Panc1 (cell line): ENCODE data around the gene FN3K. TPM values are rescaled to one million over a fixed set of nuclear protein-coding genes. Genes with fewer than 3 reads are reported as not detected.

ENCODE experiments used
- ATAC-seq: fragments of 200-7000 bp; cut with Tn5 transposase; 2 replicates; pipeline ENCODE4 v1.9.1; 2020; ENCODE audit warnings: mild to moderate bottlenecking, moderate library complexity
- BruUV-seq: library from RNA; stranded (reverse); fragments of 400-500 nt; replicated peaks from 2 replicates; lab custom pipeline; 2021; lab: Mats Ljungman, UMichigan
- CTCF ChIA-PET: fragments of 300-600 bp; sonication (Branson Sonifier 250); formaldehyde crosslinking; loops from one replicate; lab custom pipeline; 2022; ENCODE audit warnings: antibody characterized with exemption; lab: Charles Lee
- POLR2A ChIA-PET: fragments of 300-600 bp; sonication (Branson Sonifier 250); formaldehyde crosslinking; loops from one replicate; lab custom pipeline; 2022; ENCODE audit warnings: antibody characterized with exemption; lab: Charles Lee
- DNase-seq: peaks from one replicate; pipeline ENCODE4 v3.0.0-alpha.2; 2010; ENCODE audit warnings: low read depth, low spot score
- H3K27ac ChIP-seq: 2 replicates; pipeline ENCODE4 v1.5.1; 2011; ENCODE audit warnings: mild to moderate bottlenecking, low read length, inconsistent platforms
- H3K27me3 ChIP-seq: fragments of 200-500 bp; sonication (Bioruptor generic); 2 replicates; pipeline ENCODE4 v1.6.0; 2014; ENCODE audit warnings: low read length, inconsistent platforms; ENCODE audit not compliant: control insufficient read depth, insufficient read depth
- H3K36me3 ChIP-seq: fragments of 200-500 bp; sonication (Bioruptor generic); 2 replicates; pipeline ENCODE4 v1.5.1; 2014; ENCODE audit warnings: inconsistent platforms, mild to moderate bottlenecking, low read length, moderate library complexity; ENCODE audit not compliant: control insufficient read depth, insufficient read depth
- H3K4me1 ChIP-seq: 2 replicates; pipeline ENCODE4 v1.5.1; 2011; ENCODE audit warnings: inconsistent platforms, mild to moderate bottlenecking, low read length, moderate library complexity; ENCODE audit not compliant: control insufficient read depth, insufficient read depth
- H3K4me3 ChIP-seq, 2 experiments: 2 replicates each; pipeline ENCODE4 v1.5.1; 2011 to 2012; ENCODE audit warnings: low read depth in 2 of 2, low read length in 2 of 2, mild to moderate bottlenecking in 2 of 2, inconsistent platforms in 1 of 2, moderate library complexity in 1 of 2
- H3K9me3 ChIP-seq: fragments of 200-500 bp; sonication (Bioruptor generic); 2 replicates; pipeline ENCODE4 v1.5.1; 2014; ENCODE audit warnings: low read depth, mild to moderate bottlenecking, inconsistent platforms, low read length, moderate library complexity; ENCODE audit not compliant: control insufficient read depth, insufficient read depth
- CTCF ChIP-seq: fragments of 450-650 bp; IDR thresholded peaks from 2 replicates; pipeline ENCODE4 v1.5.1; 2017; ENCODE audit warnings: mild to moderate bottlenecking
- POLR2AphosphoS5 ChIP-seq: IDR thresholded peaks from 2 replicates; pipeline ENCODE4 v1.6.1; 2012; ENCODE audit warnings: mild to moderate bottlenecking, low read depth, low read length, moderate library complexity
- SIN3A ChIP-seq: IDR thresholded peaks from 2 replicates; pipeline ENCODE4 v1.6.1; 2012; ENCODE audit warnings: low read depth, mild to moderate bottlenecking, low read length, moderate library complexity, borderline replicate concordance; ENCODE audit not compliant: insufficient read depth
- TCF7L2 ChIP-seq: IDR thresholded peaks from 2 replicates; pipeline ENCODE4 v1.6.1; 2011; ENCODE audit warnings: mild to moderate bottlenecking, low read depth, low read length, inconsistent platforms
- in situ Hi-C: cut with HindIII; loops from 2 replicates; pipeline ENCODE4 v1.10.0; 2016; ENCODE audit warnings: low sequenced_read_pairs, low pct_unique_long_range_greater_than_20kb
- intact Hi-C: fragments of 100-400 bp; cut with micrococcal nuclease; formaldehyde crosslinking; loops from one replicate; pipeline ENCODE4 v1.10.0; 2022; ENCODE audit not compliant: unreplicated experiment
- total RNA-seq: library from RNA; stranded (reverse); gene quantifications from one replicate; pipeline ENCODE4 v1.2.1, GENCODE V29; 2021; ENCODE audit not compliant: unreplicated experiment
- TF ChIP-seq, protein P1 (sequence below), 2 experiments: IDR thresholded peaks; 2 replicates each; pipeline ENCODE4 v1.6.1; 2011 to 2012; ENCODE audit warnings: low read depth in 2 of 2, control low read depth in 1 of 2, low read length in 1 of 2, mild to moderate bottlenecking in 1 of 2, moderate library complexity in 1 of 2; ENCODE audit not compliant: insufficient read depth in 1 of 2

The FN3K gene
- total RNA-seq, 1 experiment from 2014 or later: 34.8 TPM

DNA sequence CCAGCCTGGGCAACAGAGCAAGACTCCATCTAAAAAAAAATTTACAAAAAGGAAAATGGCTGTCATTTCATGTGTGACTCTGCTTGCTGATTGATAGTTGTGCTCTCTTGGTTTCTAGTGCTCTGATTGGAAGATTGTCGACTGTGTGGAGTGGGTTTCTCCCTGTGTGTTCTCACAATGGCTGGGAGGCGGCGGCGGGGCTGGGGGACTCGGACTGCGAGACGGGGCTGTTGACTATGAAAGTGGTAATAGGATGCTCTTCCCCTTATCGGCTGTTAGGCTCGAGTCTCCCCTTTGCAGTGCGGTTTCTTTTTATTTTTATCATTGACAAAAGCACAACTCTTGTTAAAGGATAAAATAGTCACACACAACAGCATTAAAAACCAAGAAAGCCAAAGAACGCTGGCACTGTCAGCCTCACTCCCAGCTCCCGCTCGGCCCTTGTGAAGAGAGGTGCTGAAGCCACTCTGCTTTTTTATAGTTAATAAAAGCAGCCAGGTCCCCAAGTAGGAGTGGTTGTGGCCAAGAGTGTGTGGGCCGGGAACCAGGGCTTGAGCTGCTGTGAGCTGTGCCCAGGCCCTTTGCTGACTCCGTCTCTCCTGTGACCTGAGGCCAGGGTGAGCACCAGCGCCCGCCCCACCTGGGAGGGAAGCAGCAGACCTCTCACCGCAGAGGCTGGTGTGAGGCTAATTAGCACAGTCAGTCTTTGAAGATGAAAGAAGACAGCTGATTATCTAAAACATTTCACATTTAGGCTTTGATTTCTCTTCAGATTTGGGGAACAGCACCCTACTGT is 53.0 kb downstream of the FN3K start:
- Histone ChIP-seq H3K27me3 (no peaks in the 10 kb centered on the region), H3K4me1 (no peaks in the 10 kb centered on the region), H3K36me3 (peaks cover 7% of the 10 kb centered on the region), H3K9me3 (no peaks in the 10 kb centered on the region), H3K4me3 (no peak overlapping the region), H3K27ac (no peak overlapping the region)
- DNase-seq: no peak
- POLR2A ChIA-PET: no interaction called here
- CTCF ChIA-PET: no interaction called here
- no peak for ATAC-seq
- BruUV-seq: no TSS peak
- TF ChIP-seq SIN3A: no peak
- TF ChIP-seq, protein P1, sequence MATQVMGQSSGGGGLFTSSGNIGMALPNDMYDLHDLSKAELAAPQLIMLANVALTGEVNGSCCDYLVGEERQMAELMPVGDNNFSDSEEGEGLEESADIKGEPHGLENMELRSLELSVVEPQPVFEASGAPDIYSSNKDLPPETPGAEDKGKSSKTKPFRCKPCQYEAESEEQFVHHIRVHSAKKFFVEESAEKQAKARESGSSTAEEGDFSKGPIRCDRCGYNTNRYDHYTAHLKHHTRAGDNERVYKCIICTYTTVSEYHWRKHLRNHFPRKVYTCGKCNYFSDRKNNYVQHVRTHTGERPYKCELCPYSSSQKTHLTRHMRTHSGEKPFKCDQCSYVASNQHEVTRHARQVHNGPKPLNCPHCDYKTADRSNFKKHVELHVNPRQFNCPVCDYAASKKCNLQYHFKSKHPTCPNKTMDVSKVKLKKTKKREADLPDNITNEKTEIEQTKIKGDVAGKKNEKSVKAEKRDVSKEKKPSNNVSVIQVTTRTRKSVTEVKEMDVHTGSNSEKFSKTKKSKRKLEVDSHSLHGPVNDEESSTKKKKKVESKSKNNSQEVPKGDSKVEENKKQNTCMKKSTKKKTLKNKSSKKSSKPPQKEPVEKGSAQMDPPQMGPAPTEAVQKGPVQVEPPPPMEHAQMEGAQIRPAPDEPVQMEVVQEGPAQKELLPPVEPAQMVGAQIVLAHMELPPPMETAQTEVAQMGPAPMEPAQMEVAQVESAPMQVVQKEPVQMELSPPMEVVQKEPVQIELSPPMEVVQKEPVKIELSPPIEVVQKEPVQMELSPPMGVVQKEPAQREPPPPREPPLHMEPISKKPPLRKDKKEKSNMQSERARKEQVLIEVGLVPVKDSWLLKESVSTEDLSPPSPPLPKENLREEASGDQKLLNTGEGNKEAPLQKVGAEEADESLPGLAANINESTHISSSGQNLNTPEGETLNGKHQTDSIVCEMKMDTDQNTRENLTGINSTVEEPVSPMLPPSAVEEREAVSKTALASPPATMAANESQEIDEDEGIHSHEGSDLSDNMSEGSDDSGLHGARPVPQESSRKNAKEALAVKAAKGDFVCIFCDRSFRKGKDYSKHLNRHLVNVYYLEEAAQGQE (IDR thresholded peaks at IDR 0.05; ENCODE audit: insufficient read depth in 1 of 2, low read depth in 2 of 2, low read length in 1 of 2): no peak
- no peak for TF ChIP-seq TCF7L2
- no peak for TF ChIP-seq POLR2AphosphoS5
- TF ChIP-seq CTCF: no peak
- in situ Hi-C loops (no loop called here), intact Hi-C loops (no loop called here)

GRCh38 chr17:82789051-82789592 is 53.7 kb downstream of the FN3K start:
- intact Hi-C loops (no loop called here), in situ Hi-C loops (no loop called here)
- Histone ChIP-seq H3K4me1 (no peaks in the 10 kb centered on the region), H3K36me3 (peaks cover 4% of the 10 kb centered on the region; the same call in 1 of the 2 replicates), H3K9me3 (no peaks in the 10 kb centered on the region), H3K27me3 (no peaks in the 10 kb centered on the region), H3K4me3 (no peak overlapping the region), H3K27ac (no peak overlapping the region)
- ChIA-PET POLR2A (no interaction called here), CTCF (interaction anchor here (0.6 kb wide), 1 partner anchor 35 kb away, joined by 4 read pairs; no protein-coding TSS in a partner anchor)
- TF ChIP-seq POLR2AphosphoS5 (no peak), SIN3A (no peak), CTCF (no peak), TCF7L2 (no peak)
- TF ChIP-seq, protein P1 (IDR thresholded peaks at IDR 0.05; ENCODE audit: insufficient read depth in 1 of 2, low read depth in 2 of 2, low read length in 1 of 2): no peak
- ATAC-seq: no peak
- BruUV-seq: no TSS peak
- no peak for DNase-seq
